Measurements from ENCODE around the gene C2CD5. TPM values are rescaled to one million over a fixed set of nuclear protein-coding genes. Genes with fewer than 3 reads are reported as not detected.

The C2CD5 gene
- total RNA-seq, 1 experiment from 2014 or later, result 15.9 TPM

DNA sequence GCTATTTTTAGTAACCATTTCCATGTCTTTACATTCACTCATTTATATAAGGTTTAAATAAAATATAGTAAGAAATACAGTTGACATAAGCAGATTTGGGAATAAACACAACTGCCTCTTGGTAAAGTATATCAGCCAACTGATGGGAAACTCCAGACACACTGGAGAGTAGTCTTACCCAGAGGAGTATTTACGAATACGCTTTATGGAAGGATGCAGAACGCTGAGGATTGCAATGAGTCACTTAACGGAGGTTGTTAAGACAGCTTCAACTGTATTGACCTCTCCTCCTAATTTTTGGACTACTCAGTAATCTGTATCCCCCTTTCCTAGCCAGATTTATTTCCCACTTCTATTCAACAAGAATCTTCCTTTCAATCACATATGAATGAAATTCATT lies 6.0 kb downstream of the C2CD5 start:
- H3K4me3 ChIP-seq (ENCODE audit: low read depth in 2 of 2, low read length in 2 of 2), result no peak overlapping the region
- no peaks in the 10 kb centered on the region for H3K4me1 ChIP-seq (ENCODE audit: control insufficient read depth, insufficient read depth, low read length)
- TF ChIP-seq REST (IDR thresholded peaks at IDR 0.05; ENCODE audit: insufficient read depth in 1 of 2, low read depth in 2 of 2, low read length in 1 of 2) (no peak), POLR2AphosphoS5 (IDR thresholded peaks at IDR 0.05; ENCODE audit: low read depth, low read length) (no peak), TCF7L2 (IDR thresholded peaks at IDR 0.05; ENCODE audit: low read depth, low read length) (no peak), SIN3A (IDR thresholded peaks at IDR 0.05; ENCODE audit: borderline replicate concordance, insufficient read depth, low read depth, low read length) (no peak), CTCF (IDR thresholded peaks at IDR 0.05) (no peak)
- no peaks in the 10 kb centered on the region for H3K36me3 ChIP-seq (ENCODE audit: control insufficient read depth, insufficient read depth, low read length)
- DNase-seq (ENCODE audit: low read depth, low spot score) (no peak), ATAC-seq (no peak)
- BruUV-seq (replicated peaks), result no TSS peak
- in situ Hi-C loops (cut with HindIII; ENCODE audit: low pct_unique_long_range_greater_than_20kb, low sequenced_read_pairs) (no loop called here), intact Hi-C loops (cut with micrococcal nuclease; ENCODE audit: unreplicated experiment) (no loop called here)
- POLR2A ChIA-PET, result no interaction called here
- no peaks in the 10 kb centered on the region for H3K9me3 ChIP-seq (ENCODE audit: control insufficient read depth, insufficient read depth, low read depth, low read length)
- no peaks in the 10 kb centered on the region for H3K27me3 ChIP-seq (ENCODE audit: control insufficient read depth, insufficient read depth, low read length)
- CTCF ChIA-PET, result no interaction called here
- H3K27ac ChIP-seq (ENCODE audit: low read length), result no peak overlapping the region

GRCh38 chr12:22536971-22537544 lies 7.3 kb downstream of the C2CD5 start:
- in situ Hi-C loops (cut with HindIII; ENCODE audit: low pct_unique_long_range_greater_than_20kb, low sequenced_read_pairs) (no loop called here), intact Hi-C loops (cut with micrococcal nuclease; ENCODE audit: unreplicated experiment) (no loop called here)
- no peaks in the 10 kb centered on the region for H3K9me3 ChIP-seq (ENCODE audit: control insufficient read depth, insufficient read depth, low read depth, low read length)
- ATAC-seq, result no peak
- H3K4me3 ChIP-seq (ENCODE audit: low read depth in 2 of 2, low read length in 2 of 2), result no peak overlapping the region
- no peaks in the 10 kb centered on the region for H3K36me3 ChIP-seq (ENCODE audit: control insufficient read depth, insufficient read depth, low read length)
- no peak overlapping the region for H3K27ac ChIP-seq (ENCODE audit: low read length)
- ChIA-PET POLR2A (no interaction called here), CTCF (no interaction called here)
- H3K4me1 ChIP-seq (ENCODE audit: control insufficient read depth, insufficient read depth, low read length), result no peaks in the 10 kb centered on the region
- no peaks in the 10 kb centered on the region for H3K27me3 ChIP-seq (ENCODE audit: control insufficient read depth, insufficient read depth, low read length)
- no TSS peak for BruUV-seq (replicated peaks)
- no peak for TF ChIP-seq CTCF (IDR thresholded peaks at IDR 0.05)
- TF ChIP-seq SIN3A (IDR thresholded peaks at IDR 0.05; ENCODE audit: borderline replicate concordance, insufficient read depth, low read depth, low read length), result no peak
- TF ChIP-seq POLR2AphosphoS5 (IDR thresholded peaks at IDR 0.05; ENCODE audit: low read depth, low read length), result no peak
- no peak for DNase-seq (ENCODE audit: low read depth, low spot score)
